CD4-positive, alpha-beta T cell treated with Interleukin-2 at 100 ng/mL for 4 hours (primary cell): ENCODE data around the gene LZTR1.

Source experiments
- DNase-seq: peaks from one replicate; pipeline ENCODE4 v3.0.0-alpha.2; 2020; ENCODE audit warnings: low spot score

The LZTR1 gene

GRCh38 chr22:20980938-20981722 lies 967 bp upstream of the LZTR1 start:
- DNase-seq = no peak

GRCh38 chr22:20982563-20982882 lies 426 bp downstream of the LZTR1 start:
- DNase-seq = no peak

DNA sequence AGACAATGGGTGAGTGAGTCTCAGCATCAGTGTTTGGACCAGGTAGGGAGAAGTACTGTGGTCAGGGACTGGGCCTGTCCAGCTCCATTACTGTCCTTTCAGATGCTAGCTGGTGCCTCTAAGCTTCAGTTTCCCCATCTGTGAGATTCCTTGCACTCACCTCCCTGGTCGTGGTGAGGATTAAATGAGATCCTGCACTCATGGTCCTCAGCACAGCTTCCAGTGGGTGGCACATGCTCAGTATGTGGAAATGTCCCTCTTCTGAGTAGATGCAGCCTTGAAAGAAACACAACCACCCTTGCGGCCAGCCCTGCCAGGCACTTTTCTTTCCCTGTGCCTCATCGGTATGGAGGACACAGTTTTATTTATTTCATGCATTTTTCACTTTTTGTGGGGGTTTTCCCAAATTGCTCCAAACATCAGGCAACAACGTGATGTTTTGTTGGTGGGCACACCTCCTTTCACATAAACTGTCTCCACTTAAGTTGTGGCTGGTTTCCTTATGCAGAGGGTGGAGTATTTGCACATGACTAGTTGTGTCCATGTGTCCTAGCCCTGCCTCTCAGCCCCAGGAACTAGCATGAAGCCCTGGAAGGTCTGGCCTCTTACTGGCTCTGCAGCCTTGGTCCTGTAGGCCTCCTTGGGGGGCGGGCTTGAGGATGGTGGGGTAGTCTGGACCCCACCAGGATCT lies 1.1 kb downstream of the LZTR1 start:
- DNase-seq = no peak

DNA sequence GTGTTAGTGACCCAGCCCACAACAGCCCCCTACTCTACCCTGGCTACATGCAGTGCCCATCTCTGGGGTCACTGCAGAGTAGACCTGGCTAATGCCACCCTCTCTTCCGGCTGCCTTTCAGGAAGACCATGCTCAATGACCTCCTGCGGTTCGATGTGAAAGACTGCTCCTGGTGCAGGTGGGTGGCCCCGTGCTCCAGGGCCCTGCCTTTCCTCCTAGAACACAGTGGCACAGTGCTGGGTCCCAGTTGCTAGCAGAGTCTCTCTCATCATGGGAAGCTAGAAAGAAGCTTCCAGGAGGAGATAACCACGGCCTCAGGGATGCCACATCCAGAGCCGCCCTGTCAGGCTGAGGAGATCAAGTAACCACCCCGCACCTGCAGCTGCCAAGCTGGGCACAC lies 3.6 kb downstream of the LZTR1 start:
- no peak for DNase-seq

DNA sequence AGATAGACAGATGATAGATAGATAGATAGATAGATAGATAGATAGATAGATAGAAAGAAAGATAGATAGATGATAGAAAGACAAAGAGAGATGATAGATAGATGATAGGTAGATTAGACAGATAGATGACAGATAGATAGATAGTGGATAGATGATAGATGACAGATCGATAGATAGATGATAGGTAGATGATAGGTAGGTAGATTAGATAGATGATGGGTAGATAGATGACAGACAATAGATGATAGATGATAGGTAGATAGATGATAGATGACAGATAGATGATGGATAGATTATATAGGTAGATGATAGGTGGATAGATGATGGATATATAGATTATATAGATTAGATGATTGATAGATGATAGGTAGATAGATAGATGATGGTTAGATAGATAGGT lies 4.3 kb downstream of the LZTR1 start:
- DNase-seq = no peak

DNA sequence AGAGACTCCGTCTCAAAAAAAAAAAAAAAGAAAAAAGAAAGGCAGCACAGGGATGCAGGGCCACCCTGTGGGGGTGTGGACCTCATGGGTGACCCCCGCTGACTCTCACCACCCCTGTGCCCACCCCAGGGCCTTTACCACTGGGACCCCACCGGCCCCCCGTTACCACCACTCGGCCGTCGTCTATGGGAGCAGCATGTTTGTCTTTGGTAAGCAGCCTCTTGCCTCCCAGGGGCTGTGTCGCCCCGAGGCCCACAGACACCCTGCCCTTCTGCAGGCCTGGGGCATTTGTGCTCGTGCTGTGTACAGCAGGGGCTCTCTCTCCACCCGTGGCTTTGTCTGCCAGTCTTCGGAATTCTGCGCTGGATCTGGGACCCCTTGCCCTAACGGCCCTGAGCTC lies 5.3 kb downstream of the LZTR1 start:
- DNase-seq = no peak

GRCh38 chr22:20988573-20989322 lies 6.7 kb downstream of the LZTR1 start:
- DNase-seq = no peak

DNA sequence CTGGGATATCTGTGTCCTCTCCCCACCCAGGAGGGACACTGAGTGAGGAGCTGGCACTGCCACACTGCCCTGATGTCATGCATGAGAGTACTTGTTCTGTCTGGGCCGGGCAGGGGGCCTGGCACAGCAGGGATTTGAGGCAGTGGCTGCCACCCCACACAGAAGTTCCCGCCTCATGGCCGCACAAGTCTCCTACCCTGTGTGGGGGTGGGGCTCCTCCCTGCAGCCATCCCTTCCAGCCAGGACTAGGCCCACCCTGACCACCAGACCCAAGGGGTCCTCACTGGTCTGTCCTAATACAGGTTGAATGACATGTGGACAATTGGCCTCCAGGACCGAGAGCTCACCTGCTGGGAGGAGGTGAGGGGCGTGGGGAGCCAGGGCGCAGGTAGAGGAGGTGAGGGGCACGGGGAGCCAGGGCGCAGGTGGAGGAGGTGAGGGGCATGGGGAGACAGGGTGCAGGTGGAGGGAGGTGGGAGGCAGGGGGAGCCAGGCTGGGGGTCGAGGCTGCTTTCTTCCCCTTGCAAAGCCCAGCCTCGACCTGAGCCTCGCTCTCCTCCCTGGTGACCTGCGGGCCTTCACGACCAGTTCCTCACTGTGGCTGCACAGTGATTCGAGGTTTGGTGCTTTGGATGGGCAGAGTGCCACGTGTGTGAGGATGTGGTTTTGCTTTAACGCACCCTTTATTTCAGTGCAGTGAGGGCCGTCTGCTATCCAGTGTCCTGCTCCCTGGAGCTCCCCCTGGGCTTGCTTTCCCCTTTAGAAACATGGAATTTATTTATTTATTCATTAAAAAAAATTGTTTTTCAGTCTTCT lies 7.4 kb downstream of the LZTR1 start:
- DNase-seq = no peak

DNA sequence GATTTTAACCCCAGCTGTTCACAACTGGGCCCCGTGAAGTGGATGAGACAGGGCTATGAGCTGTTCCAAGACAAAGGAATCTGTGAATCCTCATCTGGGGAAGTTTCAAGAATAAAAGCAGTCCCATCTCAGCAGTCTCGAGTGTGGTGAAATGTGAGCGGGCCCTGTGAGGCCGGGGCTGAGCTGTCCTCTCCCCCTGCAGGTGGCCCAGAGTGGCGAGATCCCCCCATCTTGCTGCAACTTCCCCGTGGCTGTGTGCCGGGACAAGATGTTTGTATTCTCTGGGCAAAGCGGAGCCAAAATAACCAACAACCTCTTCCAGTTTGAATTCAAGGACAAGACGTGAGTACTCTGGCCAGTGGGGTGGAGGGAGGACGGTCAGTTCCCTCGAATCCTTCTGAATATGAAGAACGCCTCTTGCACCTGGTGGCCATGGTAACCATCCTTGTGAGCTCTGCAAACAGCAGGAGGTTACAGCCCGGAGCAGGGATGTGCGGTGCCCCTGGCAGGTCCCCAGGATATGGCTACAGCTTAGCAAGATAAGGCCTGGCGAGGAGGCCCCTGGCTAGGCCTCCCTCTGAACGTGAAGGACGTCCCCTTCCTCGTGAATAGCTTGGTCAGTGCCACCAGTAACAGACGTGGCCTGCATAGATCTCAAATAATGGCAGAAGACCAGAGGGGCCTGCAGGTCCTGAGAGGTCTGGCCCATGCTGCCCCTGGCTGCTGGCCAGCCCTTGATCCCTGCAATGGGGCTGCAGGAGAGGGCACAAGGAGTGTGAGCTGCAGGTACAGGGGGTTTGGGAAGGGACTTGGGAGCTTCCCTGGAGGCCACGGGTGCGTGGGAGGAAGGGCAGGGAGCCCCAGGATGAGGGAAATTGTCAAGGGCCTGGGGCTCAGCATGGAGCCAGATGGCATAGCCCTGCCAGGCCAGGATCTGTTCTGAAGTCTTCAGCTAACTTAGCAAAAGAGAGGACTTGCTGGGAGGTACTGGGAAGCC lies 8.4 kb downstream of the LZTR1 start:
- DNase-seq = no peak

- no peak for DNase-seq
Measured at GRCh38 chr22:20991252-20992055, 9.4 kb downstream of the LZTR1 start.

GRCh38 chr22:20992056-20992442 lies 10.0 kb downstream of the LZTR1 start:
- no peak for DNase-seq

GRCh38 chr22:20992456-20993303 lies 10.6 kb downstream of the LZTR1 start:
- no peak for DNase-seq

- DNase-seq = no peak
Measured at GRCh38 chr22:20993304-20994127, 11.4 kb downstream of the LZTR1 start.

GRCh38 chr22:20994128-20994901 lies 12.2 kb downstream of the LZTR1 start:
- no peak for DNase-seq

DNA sequence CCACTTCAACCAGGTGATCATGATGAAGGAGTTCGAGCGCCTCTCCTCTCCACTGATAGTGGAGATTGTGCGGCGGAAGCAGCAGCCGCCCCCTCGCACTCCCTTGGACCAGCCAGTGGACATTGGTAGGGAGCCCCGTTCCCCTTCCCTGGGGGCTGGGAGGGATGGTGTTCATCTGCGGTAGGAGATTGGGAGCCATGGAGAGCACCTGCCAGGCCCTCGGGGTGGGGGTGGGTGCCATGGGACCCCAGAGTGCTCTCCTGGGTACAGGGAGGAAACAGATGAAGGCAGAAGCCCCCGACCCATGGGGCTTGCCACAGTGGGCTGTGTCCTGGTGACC lies 12.8 kb downstream of the LZTR1 start:
- no peak for DNase-seq

DNA sequence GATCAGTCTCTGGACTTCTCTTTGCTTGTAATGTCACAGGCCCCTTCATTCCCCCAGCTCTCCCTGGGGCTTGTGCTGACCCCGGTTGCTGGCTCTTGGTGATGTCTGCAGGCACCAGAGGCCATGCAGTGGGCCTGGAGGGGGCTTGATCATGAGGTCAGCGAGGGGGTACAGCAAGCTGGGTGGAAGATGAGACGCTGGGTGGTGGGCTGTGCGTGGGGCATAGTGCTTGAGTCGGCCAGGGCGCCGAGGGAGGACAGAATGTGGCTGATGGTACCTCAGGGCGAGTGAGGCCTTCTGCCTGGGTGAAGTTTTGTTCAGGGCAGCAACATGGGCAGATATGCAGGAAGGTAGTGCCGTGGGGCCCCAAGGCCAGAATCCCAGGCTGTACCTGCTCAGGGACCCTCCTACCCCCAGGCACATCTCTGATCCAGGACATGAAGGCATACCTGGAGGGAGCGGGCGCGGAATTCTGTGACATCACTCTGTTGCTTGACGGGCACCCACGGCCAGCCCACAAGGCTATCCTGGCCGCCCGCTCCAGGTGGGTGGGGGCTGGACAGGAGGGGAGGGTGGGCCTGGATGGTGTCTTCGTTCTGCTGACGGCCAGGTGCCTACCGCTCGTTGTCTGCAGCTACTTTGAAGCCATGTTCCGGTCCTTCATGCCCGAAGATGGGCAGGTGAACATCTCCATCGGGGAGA lies 13.4 kb downstream of the LZTR1 start:
- DNase-seq = no peak

DNA sequence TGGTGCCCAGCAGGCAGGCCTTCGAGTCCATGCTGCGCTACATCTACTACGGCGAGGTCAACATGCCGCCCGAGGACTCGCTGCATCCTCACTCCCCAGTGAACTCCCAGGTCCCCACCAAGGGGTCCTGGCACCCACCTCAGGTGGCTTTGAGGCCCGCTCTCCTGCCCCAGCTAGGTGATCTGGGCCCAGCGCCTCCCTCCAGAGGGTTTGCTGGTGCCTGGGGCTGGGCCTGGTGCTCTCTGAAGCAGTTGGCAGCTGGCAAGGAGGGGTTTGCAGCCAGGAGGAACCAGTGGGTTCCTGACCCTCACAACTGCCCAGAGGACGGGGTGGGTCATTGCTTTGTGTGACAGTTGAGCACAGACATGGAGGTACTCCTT lies 13.9 kb downstream of the LZTR1 start:
- no peak for DNase-seq
